ENCODE data around the gene FKBP2.

FKBP2 gene

GRCh38 chr11:64249563-64250414, 8.9 kb downstream of the FKBP2 start:
- no peak for DNase-seq (ENCODE audit: low read depth)

DNA sequence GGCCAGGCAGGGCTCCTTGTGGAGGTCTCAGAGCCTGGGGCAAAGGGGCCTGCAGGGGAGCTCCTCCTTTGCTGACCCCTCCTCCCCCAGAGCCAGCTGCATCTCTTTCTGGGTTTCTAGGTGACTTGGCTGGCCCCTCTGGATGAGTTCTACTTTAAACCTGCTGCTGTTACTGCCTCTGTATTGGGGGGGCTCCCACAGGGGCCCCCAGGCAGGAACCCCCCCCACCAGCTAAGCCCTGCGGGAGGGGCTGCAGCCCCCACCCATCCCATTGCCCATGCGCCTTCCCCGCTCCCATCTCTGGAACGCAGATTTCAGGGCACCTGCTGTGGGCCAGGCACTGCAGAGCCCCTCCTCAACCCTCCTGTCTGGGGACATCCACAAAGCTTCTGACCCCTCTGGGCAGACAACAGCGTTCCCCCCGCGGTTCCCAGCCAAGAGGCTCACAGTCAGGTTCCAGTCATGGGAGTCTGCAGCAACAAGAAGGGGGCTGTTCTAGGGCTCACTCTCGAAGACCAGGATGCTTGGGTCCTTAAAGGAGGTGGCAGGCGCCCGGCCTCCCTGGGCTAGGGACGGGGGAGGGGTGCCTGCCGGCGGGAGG, 9.6 kb downstream of the FKBP2 start:
- DNase-seq (ENCODE audit: low read depth), result no peak

GRCh38 chr11:64251016-64251752, 10.3 kb downstream of the FKBP2 start, which contains the start of gene PLCB3:
Gene PLCB3 (plus strand): TSS chr11:64251530. CDS start chr11:64251650, 120 bp downstream.
- DNase-seq (ENCODE audit: low read depth), result no peak

GRCh38 chr11:64251753-64252002, 10.8 kb downstream of the FKBP2 start:
- no peak for DNase-seq (ENCODE audit: low read depth)

GRCh38 chr11:64252003-64252872, 11.3 kb downstream of the FKBP2 start:
- DNase-seq (ENCODE audit: low read depth), result no peak

DNA sequence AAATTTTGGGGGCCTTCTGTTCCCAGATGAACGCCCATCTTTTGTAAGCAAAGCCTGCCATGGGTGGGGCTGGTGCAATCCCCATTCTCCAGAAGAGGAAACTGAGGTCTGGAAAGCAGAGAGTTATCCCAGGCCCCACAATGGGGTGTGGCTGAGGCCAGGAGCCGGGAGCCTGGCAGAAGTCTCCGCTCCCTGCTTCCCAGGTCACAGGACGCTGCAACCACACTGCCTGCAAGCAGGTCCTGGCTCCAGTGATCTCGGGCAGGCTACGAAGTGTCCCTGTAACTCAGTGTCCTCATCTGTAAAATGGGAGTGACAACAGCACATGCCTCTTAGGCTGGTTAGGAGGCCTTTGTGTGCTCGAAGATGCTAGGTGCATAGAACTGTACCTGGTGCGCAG, 12.1 kb downstream of the FKBP2 start:
- DNase-seq (ENCODE audit: low read depth), result no peak

DNA sequence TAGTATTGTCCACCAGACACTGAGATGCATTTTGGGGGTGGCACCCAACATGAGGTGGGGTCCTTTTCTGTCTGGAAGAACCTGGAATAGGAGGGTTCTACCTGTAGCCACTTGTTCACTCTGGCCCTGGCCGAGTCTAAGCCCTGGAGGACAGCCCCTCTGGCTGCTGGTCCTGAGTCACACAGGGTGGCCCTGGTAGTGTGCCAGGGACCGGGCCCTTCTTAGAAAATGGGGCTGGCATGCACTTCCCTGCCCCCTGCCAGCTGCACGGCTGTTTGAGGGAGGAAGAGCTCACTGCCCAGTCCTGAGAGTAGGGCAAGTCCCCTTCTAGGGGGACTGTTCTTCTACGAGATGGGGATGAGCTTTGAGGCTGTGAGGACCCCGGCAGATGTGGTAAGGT, 12.6 kb downstream of the FKBP2 start:
- no peak for DNase-seq (ENCODE audit: low read depth)

DNA sequence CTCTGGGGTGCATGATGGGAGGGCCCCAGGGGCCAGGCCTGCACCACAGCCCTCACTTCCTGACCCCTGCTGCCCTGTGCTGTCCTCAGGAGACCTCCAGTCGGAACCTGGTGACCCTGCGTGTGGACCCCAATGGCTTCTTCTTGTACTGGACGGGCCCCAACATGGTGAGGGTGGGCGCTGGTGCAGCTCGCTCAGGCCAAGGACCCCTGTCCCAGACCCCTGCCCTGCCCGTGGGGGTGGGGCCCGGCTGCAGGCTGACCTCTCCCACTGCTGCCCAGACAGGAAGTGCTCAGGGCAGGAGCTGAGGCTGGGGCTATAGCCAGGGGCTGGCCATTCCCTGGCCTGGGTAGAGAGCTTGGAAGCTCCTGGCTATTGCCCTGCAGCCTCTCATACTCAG, 13.4 kb downstream of the FKBP2 start:
- DNase-seq (ENCODE audit: low read depth), result no peak

DNA sequence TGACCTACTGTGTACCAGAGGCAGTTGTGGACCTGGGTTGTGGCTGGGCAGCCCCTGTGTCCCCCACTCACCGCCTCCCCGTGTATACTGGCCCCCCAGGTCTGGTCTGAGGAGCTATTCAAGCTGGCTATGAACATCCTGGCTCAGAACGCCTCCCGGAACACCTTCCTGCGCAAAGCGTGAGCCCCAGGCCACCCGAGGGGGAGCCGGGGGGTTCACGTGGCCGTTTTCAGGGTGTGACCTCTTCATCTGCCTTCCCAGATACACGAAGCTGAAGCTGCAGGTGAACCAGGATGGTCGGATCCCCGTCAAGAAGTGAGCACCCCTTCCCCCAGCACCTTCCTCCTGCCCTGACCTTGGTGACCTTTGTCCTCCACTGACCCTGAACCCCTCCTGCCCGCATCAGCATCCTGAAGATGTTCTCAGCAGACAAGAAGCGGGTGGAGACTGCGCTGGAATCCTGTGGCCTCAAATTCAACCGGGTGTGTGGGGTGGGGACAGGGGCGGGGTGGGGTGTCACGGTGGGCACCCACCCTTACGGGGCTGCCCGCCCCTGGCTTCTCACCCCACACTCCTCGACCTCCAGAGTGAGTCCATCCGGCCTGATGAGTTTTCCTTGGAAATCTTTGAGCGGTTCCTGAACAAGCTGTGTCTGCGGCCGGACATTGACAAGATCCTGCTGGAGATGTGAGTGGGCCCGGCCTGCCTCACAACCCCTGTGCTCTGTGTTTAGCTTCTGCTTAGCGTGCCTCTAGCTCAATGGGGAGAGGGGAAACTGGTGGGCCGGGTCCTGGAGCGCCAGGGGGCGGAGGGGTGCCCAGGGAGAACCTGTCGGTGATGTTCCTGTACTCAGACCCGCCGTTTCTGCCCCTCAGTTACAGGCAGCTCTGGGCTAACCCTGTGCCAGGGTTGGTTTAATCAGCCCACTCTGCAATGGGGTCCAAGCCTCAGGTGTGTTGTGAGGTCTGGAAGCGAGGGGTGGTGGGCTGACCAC, 14.5 kb downstream of the FKBP2 start:
- DNase-seq (ENCODE audit: low read depth), result no peak

- DNase-seq (ENCODE audit: low read depth), result no peak
These were observed 15.4 kb downstream of the FKBP2 start for GRCh38 chr11:64256300-64256699.

GRCh38 chr11:64258356-64258755, 17.5 kb downstream of the FKBP2 start:
- no peak for DNase-seq (ENCODE audit: low read depth)

GRCh38 chr11:64258946-64259532, 18.1 kb downstream of the FKBP2 start:
- no peak for DNase-seq (ENCODE audit: low read depth)

DNA sequence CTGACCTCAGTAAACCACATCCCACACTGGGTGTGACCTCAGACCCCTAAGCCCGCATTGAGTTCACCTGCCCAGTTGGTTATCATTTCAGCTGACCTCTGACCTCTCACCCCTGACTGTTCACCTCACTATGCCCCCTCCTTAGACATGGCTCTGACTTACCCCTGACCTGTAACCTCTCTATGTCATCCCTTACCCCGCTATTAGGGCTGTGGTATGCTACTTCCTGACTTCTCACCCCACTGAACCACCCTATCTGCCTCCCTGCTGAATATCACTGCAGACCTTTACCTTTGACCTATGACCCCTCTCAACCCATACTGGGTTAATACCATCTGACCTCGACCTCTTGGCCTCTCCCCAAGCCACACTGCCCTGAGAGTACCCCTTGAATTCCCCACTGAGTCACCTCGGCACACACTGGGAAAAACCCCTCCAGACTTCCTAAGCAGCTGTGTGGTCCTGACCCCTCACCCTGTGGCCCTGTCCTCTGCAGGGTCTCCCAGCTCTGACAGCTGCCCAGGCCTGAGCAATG, 18.7 kb downstream of the FKBP2 start:
- no peak for DNase-seq (ENCODE audit: low read depth)

GRCh38 chr11:64260147-64260708, 19.3 kb downstream of the FKBP2 start:
- no peak for DNase-seq (ENCODE audit: low read depth)

GRCh38 chr11:64261556-64262080, 20.7 kb downstream of the FKBP2 start:
- no peak for DNase-seq (ENCODE audit: low read depth)

GRCh38 chr11:64262271-64263002, 21.5 kb downstream of the FKBP2 start:
- DNase-seq (ENCODE audit: low read depth), result no peak

DNA sequence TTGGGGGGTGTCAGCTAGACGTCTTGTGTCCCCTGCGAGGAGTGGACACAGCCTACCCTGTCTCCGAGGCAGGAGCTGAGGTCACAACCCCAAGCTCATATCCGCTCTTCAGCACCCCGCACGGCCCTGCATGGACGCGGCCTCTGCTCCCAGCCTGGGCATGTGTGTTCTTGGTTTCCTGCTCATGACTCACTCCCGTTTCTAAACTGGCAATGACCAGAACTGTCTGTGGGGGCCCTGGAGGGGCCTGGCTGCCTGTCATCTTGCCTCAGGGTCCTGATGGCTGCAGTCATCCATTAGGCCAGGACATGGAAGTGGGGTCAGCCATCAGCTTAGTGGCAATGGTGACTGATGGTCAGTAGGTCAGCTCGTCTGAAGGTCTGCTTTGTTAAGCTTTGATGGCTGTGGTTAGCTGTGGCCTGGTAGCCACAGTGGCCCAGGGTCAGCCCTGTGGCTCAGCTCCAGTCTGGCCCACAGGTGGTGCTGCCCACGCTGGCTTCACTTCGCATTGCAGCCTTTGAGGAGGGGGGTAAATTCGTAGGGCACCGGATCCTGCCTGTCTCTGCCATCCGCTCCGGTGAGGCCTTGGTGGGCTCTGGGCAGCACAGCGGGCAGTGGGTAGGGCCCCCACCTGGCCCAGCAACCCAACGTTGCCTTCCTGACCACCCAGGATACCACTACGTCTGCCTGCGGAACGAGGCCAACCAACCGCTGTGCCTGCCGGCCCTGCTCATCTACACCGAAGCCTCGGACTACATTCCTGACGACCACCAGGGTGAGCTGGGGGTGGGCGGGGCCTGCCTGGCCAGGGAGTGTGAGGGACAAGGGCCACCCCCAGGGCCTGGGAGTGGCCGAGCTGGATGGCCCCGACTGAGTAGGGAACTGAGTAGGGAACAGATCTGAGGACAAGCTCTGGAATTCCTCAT, 22.4 kb downstream of the FKBP2 start:
- DNase-seq (ENCODE audit: low read depth), result no peak

DNA sequence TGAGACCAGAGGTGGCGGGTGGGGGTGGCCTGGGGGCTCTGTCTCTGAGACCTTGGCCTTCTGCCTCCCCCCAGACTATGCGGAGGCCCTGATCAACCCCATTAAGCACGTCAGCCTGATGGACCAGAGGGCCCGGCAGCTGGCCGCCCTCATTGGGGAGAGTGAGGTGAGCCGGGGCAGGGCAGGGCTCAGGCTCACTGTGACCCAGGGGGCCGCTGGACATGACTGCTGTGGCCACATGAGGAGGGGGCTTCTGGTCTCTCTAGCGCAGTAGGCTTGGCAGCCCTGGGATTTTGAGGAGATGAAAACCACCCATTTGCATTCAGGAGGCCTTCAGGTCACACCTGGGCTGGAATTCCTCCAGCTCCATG, 23.0 kb downstream of the FKBP2 start:
- DNase-seq (ENCODE audit: low read depth), result no peak

Measured in fibroblast of the conjunctiva (primary cell).